ENCODE measurements around the gene SLC2A3. TPM values are rescaled to one million over a fixed set of nuclear protein-coding genes. Genes with fewer than 3 reads are reported as not detected.
A peak's percentile ranks its signal among the peaks of the same experiment; 100 is the strongest.
"Not testable (repeated sequence)": the region's sequence is repeated elsewhere in the genome, so short reads cannot be mapped to it uniquely, and the experiment has no call there.

SLC2A3 gene
- total and polyA plus RNA-seq, 12 donors: 7.2 to 52.4 (median 23.0) TPM

DNA sequence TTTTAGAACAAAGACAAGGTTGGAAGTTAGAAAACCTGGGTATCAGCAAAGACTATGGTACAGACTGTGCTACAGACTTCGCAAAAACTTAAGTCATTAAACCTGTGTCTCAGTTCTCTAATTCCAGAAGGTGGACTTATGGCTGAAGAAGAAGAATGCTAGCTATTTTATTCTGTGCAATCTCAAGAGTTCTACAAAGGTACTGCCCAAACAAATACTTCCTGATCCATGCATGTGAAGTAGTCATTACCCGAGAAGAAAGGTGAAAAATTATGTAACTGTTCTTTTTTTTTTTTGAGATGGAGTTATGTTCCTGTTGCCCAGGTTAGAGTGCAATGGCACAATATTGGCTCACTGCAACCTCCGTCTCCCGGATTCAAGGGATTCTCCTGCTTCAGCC is 45.5 kb upstream of the SLC2A3 start:
- Histone ChIP-seq H3K4me1 (replicated peaks in 1 of 2) (no peaks in the 10 kb centered on the region), H3K9me3 (replicated peaks in 1 of 3) (no peaks in the 10 kb centered on the region), H3K36me3 (replicated peaks in 1 of 2) (no peaks in the 10 kb centered on the region), H3K27ac (no peak overlapping the region), H3K27me3 (no peaks in the 10 kb centered on the region), H3K4me3 (no peak overlapping the region)
- 82 to 88% (median 84%) methylated on average over 4 of the region's 4 CpGs for WGBS, 4 donors
- intact Hi-C loops (cut with DNase I): no loop called here
- TF ChIP-seq, protein P1, sequence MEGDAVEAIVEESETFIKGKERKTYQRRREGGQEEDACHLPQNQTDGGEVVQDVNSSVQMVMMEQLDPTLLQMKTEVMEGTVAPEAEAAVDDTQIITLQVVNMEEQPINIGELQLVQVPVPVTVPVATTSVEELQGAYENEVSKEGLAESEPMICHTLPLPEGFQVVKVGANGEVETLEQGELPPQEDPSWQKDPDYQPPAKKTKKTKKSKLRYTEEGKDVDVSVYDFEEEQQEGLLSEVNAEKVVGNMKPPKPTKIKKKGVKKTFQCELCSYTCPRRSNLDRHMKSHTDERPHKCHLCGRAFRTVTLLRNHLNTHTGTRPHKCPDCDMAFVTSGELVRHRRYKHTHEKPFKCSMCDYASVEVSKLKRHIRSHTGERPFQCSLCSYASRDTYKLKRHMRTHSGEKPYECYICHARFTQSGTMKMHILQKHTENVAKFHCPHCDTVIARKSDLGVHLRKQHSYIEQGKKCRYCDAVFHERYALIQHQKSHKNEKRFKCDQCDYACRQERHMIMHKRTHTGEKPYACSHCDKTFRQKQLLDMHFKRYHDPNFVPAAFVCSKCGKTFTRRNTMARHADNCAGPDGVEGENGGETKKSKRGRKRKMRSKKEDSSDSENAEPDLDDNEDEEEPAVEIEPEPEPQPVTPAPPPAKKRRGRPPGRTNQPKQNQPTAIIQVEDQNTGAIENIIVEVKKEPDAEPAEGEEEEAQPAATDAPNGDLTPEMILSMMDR (IDR thresholded peaks at IDR 0.05): no peak
- TF ChIP-seq POLR2A (IDR thresholded peaks at IDR 0.05): no peak
- no peak for DNase-seq

DNA sequence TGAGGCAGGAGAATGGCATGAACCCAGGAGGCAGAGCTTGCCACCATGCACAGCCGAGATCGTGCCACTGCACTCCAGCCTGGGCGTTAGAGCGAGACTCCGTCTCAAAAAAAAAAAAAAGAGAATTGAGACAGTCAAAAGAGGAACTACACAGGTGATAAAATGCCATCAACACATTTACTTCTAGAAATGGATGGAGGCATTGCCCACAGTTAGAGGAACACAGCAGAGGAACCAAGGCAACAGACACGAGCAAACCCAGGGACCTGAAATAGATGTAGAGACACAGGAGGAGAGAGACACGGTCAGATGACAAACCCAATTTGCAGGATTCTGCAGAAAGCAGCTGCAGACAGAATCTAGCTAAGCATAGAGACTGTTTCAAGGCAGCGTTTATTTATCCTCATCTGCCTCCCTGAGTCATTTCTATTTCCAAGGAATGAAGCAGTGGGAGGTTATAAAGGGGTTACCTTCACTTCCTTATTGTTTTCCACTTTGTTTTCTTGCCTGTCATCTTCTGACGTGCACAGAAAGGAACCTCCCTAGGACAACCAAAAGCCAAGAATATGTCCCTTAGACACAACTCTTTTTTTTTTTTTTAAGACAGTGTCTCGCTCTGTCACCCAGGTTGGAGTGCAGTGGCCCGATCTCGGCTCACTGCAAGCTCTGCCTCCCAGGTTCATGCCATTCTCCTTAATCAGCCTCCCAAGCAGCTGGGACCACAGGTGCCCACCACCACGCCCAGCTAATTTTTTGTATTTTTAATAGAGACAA is 41.6 kb upstream of the SLC2A3 start:
- H3K4me1 ChIP-seq (replicated peaks in 1 of 2); H3K27ac ChIP-seq; H3K9me3 ChIP-seq (replicated peaks in 1 of 3); H3K36me3 ChIP-seq (replicated peaks in 1 of 2); intact Hi-C loops (cut with DNase I); DNase-seq; H3K27me3 ChIP-seq; H3K4me3 ChIP-seq: not testable (repeated sequence)
- WGBS, 4 donors: 56 to 70% (median 62%) methylated on average over 11 to 13 of the region's 13 CpGs

DNA sequence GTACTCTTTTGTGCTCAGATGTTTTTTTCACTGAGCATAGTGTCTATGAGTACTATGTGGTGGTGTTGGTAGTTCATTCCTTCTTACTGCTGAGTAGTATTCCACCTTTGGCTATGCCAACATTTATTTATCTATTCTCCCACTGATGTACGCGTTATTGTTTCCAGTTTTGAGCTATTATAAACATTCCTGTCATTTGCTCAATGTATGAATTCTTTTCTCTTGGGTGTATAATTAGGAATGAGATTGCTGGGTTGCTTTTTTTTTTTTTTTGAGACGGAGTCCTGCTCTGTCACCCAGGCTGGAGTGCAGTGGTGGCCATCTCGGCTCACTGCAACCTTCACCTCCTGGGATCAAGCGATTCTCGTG is 37.5 kb upstream of the SLC2A3 start:
- Histone ChIP-seq H3K27ac (no peak overlapping the region), H3K27me3 (no peaks in the 10 kb centered on the region), H3K4me3 (no peak overlapping the region), H3K4me1 (replicated peaks in 1 of 2) (peaks cover 7 to 9% of the 10 kb centered on the region in 2 donors), H3K36me3 (replicated peaks in 1 of 2) (no peaks in the 10 kb centered on the region), H3K9me3 (replicated peaks in 1 of 3) (no peaks in the 10 kb centered on the region)
- no peak for TF ChIP-seq POLR2A (IDR thresholded peaks at IDR 0.05)
- TF ChIP-seq, protein P1 (IDR thresholded peaks at IDR 0.05): no peak
- DNase-seq: no peak
- 82 to 94% (median 91%) methylated on average over 6 of the region's 6 CpGs for WGBS, 4 donors
- intact Hi-C loops (cut with DNase I): no loop called here

DNA sequence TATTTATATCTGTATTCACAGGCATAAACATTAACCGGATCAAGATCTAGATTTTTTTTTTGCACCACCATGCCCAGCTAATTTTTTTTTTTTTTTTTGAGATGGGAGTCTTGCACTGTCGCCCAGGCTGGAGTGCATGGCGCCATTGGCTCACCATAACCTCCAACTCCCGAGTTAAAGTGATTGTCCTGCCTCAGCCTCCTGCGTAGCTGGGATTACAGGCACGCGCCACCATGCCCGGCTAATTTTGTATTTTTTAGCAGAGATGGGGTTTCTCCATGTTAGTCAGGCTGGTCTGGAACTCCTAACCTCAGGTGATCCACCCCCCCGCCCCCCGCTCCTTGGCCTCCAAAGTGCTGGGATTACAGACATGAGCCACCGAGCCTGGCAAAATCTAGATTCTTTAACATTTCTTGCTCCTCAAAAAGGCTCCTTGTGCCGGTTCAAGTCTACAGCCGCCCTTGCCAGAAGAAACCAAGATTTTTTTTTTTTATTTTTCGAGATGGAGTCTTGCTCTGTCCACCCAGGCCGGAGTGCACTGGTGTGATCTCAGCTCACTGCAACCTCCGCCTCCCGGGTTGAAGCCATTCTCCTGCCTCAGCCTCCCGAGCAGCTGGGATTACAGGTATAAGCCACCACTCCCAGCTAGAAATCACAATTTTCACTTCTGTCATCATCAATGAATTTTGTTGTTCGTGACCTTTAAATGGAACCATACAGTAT is 36.9 kb upstream of the SLC2A3 start:
- peak overlapping the region in 1 of 5 donors; percentile 34 for H3K27ac ChIP-seq
- WGBS, 4 donors: 88 to 93% (median 91%) methylated on average over 18 to 19 of the region's 19 CpGs
- intact Hi-C loops (cut with DNase I): no loop called here

DNA sequence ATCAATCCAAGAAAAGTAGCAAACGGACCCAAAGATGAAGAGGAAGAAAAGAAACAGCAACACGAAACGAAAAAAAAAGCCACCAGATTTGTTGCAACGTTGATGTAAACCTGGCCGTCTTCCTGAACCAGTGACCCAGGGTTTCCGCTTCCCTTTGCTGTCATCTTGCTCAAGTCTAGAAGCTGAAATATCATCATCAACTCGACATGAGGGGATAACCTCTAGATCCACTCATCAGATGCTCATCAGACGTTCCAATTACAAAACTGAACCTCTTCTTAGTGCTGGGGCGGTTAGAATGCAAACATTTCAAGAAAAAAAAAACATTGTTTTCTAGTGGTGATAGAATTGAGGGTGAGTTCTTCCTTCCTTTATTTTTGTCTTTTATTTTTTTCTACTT is 36.3 kb upstream of the SLC2A3 start:
- 29 to 45% (median 34%) methylated on average over 2 to 3 of the region's 9 CpGs for WGBS, 4 donors
- H3K9me3 ChIP-seq (replicated peaks in 1 of 3); H3K4me3 ChIP-seq; DNase-seq; H3K36me3 ChIP-seq (replicated peaks in 1 of 2); intact Hi-C loops (cut with DNase I); H3K27me3 ChIP-seq; H3K4me1 ChIP-seq (replicated peaks in 1 of 2): not testable (repeated sequence)
- peak overlapping the region in 1 of 5 donors; percentile 34 for H3K27ac ChIP-seq

More for the DNA sequence above, 36.9 kb upstream of the SLC2A3 start:
- Histone ChIP-seq H3K27me3 (no peaks in the 10 kb centered on the region), H3K36me3 (replicated peaks in 1 of 2) (no peaks in the 10 kb centered on the region), H3K4me1 (replicated peaks in 1 of 2) (peaks cover 7 to 9% of the 10 kb centered on the region in 2 donors), H3K4me3 (no peak overlapping the region), H3K9me3 (replicated peaks in 1 of 3) (no peaks in the 10 kb centered on the region)
- DNase-seq: no peak
- TF ChIP-seq, protein P1 (IDR thresholded peaks at IDR 0.05): no peak

DNA sequence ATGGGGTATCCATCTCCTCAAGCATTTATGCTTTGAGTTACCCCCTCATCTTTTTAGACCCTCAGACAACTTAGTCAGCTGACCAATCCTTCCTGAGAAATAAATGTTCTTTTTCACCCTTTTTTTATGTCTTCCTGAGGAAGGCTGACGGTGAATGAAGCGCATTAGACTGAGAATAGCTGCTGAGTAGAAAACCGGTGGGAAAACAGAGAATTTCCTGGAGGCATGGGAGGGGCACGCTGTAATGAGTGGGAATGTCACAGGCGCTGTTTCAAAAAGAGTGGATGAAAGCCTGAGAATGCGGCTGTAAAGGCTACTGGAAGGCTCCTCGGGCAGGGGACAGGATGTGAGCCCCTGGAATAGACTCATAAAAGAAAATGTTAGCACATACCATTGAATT is 35.8 kb upstream of the SLC2A3 start:
- H3K4me3 ChIP-seq; H3K36me3 ChIP-seq (replicated peaks in 1 of 2); DNase-seq; H3K4me1 ChIP-seq (replicated peaks in 1 of 2); H3K9me3 ChIP-seq (replicated peaks in 1 of 3); H3K27me3 ChIP-seq; intact Hi-C loops (cut with DNase I): not testable (repeated sequence)
- WGBS, 4 donors: 17 to 34% (median 27%) methylated on average over 2 to 6 of the region's 7 CpGs
- peak overlapping the region in 3 of 5 donors; percentile 21 to 83 (median 76) for H3K27ac ChIP-seq
